IPS DF 6.9 (cell line): Measurements from ENCODE around the gene ENPP7.

ENCODE experiments used
- DNase-seq: peaks from one replicate; pipeline ENCODE4 v3.0.0-alpha.2; 2013; ENCODE audit warnings: low read depth, low spot score
- H3K27ac ChIP-seq: one replicate; pipeline ENCODE4 v1.5.1; 2013; ENCODE audit warnings: low read length, control low read depth
- H3K27me3 ChIP-seq: 2 replicates; pipeline ENCODE4 v1.6.1; 2013; ENCODE audit warnings: mild to moderate bottlenecking, low read length; ENCODE audit not compliant: control insufficient read depth, insufficient read depth
- H3K36me3 ChIP-seq: 2 replicates; pipeline ENCODE4 v1.6.1; 2013; ENCODE audit warnings: low read length; ENCODE audit not compliant: control insufficient read depth, insufficient read depth
- H3K4me1 ChIP-seq: 2 replicates; pipeline ENCODE4 v1.6.1; 2013; ENCODE audit warnings: low read length; ENCODE audit not compliant: control insufficient read depth, insufficient read depth
- H3K4me3 ChIP-seq: 2 replicates; pipeline ENCODE4 v1.5.1; 2013; ENCODE audit warnings: mild to moderate bottlenecking, low read length
- H3K9me3 ChIP-seq: 2 replicates; pipeline ENCODE4 v1.6.1; 2013; ENCODE audit warnings: low read length, inconsistent platforms; ENCODE audit not compliant: control insufficient read depth, insufficient read depth
- WGBS: extraction: QIAGEN DNeasy Blood & Tissue Kit; methylation state at CpG from one replicate; pipeline ENCODE4 v1.1.7; 2013; ENCODE audit warnings: mixed read lengths, missing lambda C conversion rate; ENCODE audit not compliant: insufficient read length, insufficient coverage; 5-methylcytosine and 5-hydroxymethylcytosine counted together

Gene ENPP7

DNA sequence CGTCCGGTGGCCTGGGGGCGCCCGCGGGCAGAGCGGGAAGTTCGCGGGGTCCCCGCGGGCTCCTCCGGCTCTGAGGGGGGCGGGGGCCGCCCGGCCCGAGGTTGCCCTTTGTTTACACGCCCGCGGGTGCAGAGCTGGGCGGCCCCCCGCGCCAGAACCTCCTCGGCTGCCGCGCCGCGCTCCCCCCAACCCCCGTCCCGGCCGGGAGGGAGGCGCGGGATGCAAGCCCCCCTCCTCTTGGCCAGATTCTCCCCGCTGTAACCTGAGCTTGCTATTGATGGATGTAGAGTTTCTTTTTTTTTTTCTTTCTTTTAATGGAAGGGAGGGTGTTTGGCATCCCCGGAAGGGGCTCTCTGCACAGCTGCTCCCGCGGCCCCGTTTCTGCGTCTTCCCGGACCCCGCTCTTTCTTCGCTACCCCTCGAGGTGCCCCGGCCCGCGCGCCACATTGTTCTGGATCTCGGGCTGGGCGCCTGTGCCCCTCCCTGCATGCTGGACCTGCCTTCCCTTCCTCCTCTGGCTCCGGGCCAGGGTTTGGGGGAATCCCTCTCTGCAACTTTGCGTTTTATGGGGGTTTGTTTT, 47.9 kb downstream of the ENPP7 start:
- no peak overlapping the region for H3K27ac ChIP-seq

DNA sequence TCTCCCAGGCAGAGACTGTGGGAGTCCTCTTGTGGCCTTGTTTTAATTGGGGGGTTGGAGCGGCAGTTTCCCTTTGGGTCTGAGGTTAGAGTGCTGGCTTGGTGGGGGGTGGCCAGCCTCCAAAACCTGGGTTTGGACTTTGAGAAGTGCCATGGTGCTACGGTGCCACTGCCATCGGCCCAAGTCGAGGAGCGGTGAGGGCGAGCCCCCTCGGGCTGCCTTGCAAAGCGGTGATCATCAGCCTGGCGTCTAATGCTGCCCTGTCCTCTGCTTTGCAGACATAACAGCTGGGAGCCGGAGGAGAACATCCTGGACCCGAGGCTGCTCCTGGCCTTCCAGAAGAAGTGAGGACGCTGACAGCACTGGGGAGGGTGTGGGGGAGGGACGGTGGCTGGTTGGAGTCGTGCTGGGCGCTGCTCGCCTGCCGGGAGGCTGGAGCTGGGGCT, 48.4 kb downstream of the ENPP7 start:
- no peak for DNase-seq
- H3K4me1 ChIP-seq = peaks cover 1% of the 10 kb centered on the region; the same call in 1 of the 2 replicates
- H3K27ac ChIP-seq = no peak overlapping the region
- peaks cover 32% of the 10 kb centered on the region for H3K36me3 ChIP-seq
- WGBS = no CpG with 5 or more reads among the region's 17 CpGs
- H3K9me3 ChIP-seq = no peaks in the 10 kb centered on the region
- no peaks in the 10 kb centered on the region for H3K27me3 ChIP-seq
- peak overlapping the region; percentile 99; the same call in 1 of the 2 replicates for H3K4me3 ChIP-seq

More for the DNA sequence above, 47.9 kb downstream of the ENPP7 start:
- no CpG with 5 or more reads among the region's 49 CpGs for WGBS
- Histone ChIP-seq H3K4me3 (peak overlapping the region; percentile 99), H3K27me3 (no peaks in the 10 kb centered on the region), H3K36me3 (peaks cover 28% of the 10 kb centered on the region), H3K4me1 (peaks cover 1% of the 10 kb centered on the region; the same call in 1 of the 2 replicates), H3K9me3 (no peaks in the 10 kb centered on the region)
- DNase-seq = no peak

DNA sequence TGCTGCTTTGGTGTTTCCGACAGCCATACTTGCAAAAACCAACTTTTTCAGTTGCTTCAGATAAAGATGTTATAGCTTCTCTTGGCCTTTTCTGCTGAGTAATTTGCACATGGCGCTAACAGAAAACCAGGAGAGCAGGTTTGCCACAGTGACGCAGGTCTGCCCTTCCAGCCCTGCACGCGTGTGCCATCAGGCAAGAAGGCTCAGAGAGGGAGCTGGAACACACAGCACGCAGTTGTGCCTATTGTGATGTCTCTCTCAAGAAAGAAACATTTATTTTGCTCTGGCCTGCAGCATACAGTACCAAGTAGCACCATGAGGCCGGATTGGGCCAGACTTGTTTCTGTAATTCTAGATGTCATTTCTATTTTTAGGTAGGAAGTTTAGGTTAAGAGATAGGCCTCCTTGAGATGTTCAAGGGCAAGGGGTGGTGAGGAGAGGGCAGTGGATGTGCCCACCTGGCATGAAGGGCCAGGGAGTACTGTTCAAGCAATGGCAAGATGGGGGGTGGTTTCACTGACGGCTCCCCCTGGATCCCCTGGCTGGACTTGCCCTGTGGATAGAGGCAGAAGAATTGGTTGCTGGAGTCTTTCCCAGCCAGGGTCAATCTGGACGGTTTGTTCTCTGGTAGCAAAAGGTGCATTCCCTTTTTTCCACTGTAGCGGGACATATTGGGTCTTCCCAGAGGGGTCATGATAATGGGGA, 49.1 kb downstream of the ENPP7 start:
- peaks cover 1% of the 10 kb centered on the region; the same call in 1 of the 2 replicates for H3K4me1 ChIP-seq
- no peak for DNase-seq
- no CpG with 5 or more reads among the region's 10 CpGs for WGBS
- peaks cover 39% of the 10 kb centered on the region for H3K36me3 ChIP-seq
- no peaks in the 10 kb centered on the region for H3K27me3 ChIP-seq
- H3K9me3 ChIP-seq = no peaks in the 10 kb centered on the region
- H3K27ac ChIP-seq = no peak overlapping the region
- H3K4me3 ChIP-seq = no peak overlapping the region; the same call in 1 of the 2 replicates

DNA sequence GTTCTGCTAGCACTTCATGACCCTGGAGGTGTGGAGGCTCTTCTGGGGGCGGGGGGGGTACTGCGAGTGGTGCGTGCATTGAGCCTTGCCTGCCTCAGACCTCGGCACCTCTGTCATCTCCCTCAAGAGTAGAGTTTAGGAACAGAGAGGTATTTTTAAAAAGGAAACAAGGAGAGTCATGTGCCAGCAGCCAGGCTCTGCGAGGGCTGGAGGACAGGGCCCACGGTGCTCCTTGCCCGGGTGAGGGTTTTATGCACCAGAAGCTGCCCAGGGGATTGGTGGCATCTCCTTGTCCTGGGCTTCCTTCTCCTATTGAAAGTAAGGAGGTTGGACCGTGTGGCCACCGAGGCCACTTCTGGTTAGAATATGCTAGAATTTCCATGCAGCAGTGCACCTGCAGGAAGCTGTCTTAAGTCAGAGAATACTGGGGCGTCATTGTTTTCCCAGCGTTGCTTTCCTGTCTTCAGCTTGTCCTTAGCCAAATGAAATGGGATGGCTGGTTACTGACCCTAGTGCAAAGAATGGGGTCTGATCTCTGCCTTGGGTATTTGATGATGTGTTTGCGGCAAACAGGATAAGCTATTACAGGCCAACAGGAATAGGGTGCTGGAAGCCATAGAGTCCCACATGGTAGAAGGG, 50.4 kb downstream of the ENPP7 start:
- peaks cover 44% of the 10 kb centered on the region for H3K36me3 ChIP-seq
- WGBS = no CpG with 5 or more reads among the region's 12 CpGs
- H3K27me3 ChIP-seq = no peaks in the 10 kb centered on the region
- no peak overlapping the region for H3K4me3 ChIP-seq
- H3K4me1 ChIP-seq = peaks cover 1% of the 10 kb centered on the region; the same call in 1 of the 2 replicates
- no peak for DNase-seq
- no peak overlapping the region for H3K27ac ChIP-seq
- no peaks in the 10 kb centered on the region for H3K9me3 ChIP-seq

DNA sequence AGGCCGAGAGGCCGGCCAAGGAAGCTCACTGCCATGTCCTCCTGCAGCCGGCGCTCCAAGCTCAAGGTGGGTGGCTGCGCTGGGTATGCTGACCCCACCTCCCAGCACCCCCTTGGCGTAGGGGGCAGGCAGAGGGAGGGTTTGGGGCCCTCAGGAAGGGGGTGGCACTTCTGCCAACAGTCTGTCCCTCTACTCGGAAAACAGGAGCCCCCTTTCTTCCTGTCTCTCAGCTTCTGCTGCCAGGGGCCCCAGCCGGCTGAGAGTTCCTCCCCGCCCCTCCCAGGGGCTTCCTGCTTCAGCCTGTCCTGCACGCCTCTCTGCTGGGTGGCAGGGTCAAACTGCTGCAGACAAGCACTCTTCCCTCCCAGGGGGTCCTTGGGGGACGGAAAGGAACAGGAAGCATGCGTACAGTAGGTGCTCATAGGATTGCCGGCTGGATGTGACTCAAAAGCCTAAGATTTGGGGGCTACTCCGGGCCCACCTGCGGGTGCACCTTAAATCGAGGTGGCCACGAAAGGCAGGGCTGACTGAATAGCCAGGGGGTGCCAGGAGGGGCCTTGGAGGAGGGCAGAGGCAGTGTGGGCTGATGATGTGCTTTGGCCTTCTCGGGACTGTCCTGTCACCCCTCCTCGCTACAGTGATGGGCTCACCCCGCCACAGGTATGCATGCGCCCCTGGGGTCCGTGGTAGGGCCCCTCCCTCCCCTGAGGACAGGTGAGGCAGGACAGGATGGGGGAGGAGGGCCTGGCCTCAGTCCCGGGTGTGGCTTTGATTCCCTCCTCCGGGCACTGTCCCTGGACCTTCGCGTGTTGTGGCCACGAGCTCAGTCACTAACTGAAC, 51.2 kb downstream of the ENPP7 start:
- H3K27me3 ChIP-seq = no peaks in the 10 kb centered on the region
- peaks cover 44% of the 10 kb centered on the region for H3K36me3 ChIP-seq
- peaks cover 1% of the 10 kb centered on the region; the same call in 1 of the 2 replicates for H3K4me1 ChIP-seq
- H3K9me3 ChIP-seq = no peaks in the 10 kb centered on the region
- no peak for DNase-seq
- no peak overlapping the region for H3K4me3 ChIP-seq
- H3K27ac ChIP-seq = no peak overlapping the region
- WGBS = no CpG with 5 or more reads among the region's 27 CpGs

DNA sequence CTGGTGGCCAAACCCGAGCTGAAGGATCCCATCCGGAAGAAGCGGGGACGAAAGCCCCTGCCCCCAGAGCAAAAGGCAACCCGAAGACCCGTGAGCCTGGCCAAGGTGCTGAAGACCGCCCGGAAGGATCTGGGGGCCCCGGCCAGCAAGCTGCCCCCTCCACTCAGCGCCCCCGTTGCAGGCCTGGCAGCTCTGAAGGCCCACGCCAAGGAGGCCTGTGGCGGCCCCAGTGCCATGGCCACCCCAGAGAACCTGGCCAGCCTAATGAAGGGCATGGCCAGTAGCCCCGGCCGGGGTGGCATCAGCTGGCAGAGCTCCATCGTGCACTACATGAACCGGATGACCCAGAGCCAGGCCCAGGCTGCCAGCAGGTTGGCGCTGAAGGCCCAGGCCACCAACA, 53.1 kb downstream of the ENPP7 start:
- H3K27ac ChIP-seq = no peak overlapping the region
- DNase-seq = no peak
- H3K4me3 ChIP-seq = no peak overlapping the region
- H3K27me3 ChIP-seq = no peaks in the 10 kb centered on the region
- H3K9me3 ChIP-seq = no peaks in the 10 kb centered on the region
- WGBS = no CpG with 5 or more reads among the region's 18 CpGs
- peaks cover 44% of the 10 kb centered on the region for H3K36me3 ChIP-seq
- H3K4me1 ChIP-seq = peaks cover 6% of the 10 kb centered on the region; the same call in 1 of the 2 replicates

DNA sequence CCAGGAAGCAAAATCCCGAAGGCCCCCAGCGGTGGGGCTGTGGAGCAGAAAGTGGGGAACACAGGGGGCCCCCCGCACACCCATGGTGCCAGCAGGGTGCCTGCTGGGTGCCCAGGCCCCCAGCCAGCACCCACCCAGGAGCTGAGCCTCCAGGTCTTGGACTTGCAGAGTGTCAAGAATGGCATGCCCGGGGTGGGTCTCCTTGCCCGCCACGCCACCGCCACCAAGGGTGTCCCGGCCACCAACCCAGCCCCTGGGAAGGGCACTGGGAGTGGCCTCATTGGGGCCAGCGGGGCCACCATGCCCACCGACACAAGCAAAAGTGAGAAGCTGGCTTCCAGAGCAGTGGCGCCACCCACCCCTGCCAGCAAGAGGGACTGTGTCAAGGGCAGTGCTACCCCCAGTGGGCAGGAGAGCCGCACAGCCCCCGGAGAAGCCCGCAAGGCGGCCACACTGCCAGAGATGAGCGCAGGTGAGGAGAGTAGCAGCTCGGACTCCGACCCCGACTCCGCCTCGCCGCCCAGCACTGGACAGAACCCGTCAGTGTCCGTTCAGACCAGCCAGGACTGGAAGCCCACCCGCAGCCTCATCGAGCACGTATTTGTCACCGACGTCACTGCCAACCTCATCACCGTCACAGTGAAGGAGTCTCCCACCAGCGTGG, 53.7 kb downstream of the ENPP7 start:
- H3K4me1 ChIP-seq = peaks cover 4% of the 10 kb centered on the region; the same call in 1 of the 2 replicates
- no peaks in the 10 kb centered on the region for H3K9me3 ChIP-seq
- peaks cover 44% of the 10 kb centered on the region for H3K36me3 ChIP-seq
- no peak overlapping the region for H3K27ac ChIP-seq
- H3K4me3 ChIP-seq = no peak overlapping the region
- no peak for DNase-seq
- no CpG with 5 or more reads among the region's 31 CpGs for WGBS
- no peaks in the 10 kb centered on the region; the same call in 1 of the 2 replicates for H3K27me3 ChIP-seq

DNA sequence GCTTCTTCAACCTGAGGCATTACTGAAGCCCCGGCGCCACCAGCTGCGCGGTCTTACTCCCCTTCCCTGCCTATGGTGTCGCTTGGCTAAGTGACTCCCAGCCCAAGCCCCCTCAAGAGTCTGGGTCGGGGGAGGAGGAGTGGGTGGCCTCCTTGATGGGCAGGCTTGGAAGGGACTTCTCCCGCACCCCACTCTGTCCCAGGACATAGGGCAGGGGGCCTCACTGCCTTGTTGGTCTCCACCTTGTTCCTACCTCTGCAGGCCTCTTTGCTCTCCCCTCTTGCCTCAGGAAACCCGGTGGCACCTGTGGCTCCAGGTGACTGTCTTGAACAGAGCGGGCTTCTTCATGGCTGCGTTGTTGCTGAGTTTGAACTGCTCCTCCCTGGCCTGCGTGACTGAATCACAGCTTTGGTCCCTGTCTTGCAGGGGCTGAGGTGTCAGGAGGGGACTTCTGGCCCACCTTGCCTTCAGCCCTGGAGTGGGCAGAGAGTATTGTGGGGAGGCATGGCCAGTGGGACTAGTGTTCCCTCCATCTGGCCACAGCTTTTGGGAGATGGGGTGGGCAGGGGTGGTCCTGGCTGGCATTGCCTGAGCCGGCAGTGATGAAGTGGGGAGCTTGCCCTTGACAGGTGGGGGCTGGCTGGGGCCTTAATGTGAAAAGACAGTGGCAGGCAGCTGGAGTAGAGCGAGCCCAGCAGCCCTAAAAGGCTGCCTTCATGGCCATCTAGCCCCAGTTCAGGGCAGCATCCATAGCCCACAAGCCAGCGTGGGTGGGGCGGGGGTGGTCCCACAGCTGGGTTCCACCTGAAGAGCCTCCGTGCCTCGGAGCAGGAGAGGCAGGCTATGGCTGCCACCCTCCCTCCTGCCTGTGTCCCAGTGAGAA, 54.5 kb downstream of the ENPP7 start:
- no CpG with 5 or more reads among the region's 17 CpGs for WGBS
- Histone ChIP-seq H3K27ac (no peak overlapping the region), H3K36me3 (peaks cover 39% of the 10 kb centered on the region), H3K27me3 (peaks cover 3% of the 10 kb centered on the region), H3K4me1 (peaks cover 4% of the 10 kb centered on the region; the same call in 1 of the 2 replicates), H3K4me3 (no peak overlapping the region), H3K9me3 (no peaks in the 10 kb centered on the region)
- DNase-seq = no peak
